ENCODE measurements around the gene ELOVL1.

Gene ELOVL1

DNA sequence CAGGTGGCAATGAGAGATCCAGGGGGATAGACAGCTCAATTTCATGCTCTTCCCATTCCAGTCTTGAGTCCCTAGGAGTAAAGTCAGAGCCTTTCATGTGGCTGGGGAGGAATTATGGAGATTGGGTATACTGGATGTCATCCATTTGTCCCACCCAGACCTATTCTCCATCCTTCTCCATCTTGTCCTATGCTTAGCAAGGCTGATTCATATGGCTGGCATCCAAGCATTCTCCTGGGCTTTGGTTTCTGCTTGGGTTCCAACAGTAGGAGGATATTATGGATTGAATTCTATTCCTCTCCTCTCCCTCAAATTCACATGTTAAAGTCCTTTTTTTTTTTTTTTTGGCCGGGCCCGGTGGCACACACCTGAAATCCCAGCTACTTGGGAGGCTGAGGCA lies 12.9 kb downstream of the ELOVL1 start:
- Histone ChIP-seq H3K27me3 (ENCODE audit: control insufficient read depth in 1 of 2, insufficient read depth in 1 of 2, low read length in 2 of 2) (no peaks in the 10 kb centered on the region), H3K4me2 (ENCODE audit: low read length, poor library complexity, severe bottlenecking) (no peak overlapping the region), H3K4me1 (ENCODE audit: control insufficient read depth, insufficient read depth, low read depth, low read length) (peaks cover 7% of the 10 kb centered on the region), H3K14ac (ENCODE audit: low read length in 2 of 2) (no peak overlapping the region), H4K8ac (ENCODE audit: low read length) (no peak overlapping the region), H3K4me3 (ENCODE audit: insufficient read depth in 1 of 2, low read depth in 1 of 2, low read length in 2 of 2) (no peak overlapping the region), H3K27ac (ENCODE audit: low read length, poor library complexity, severe bottlenecking) (no peak overlapping the region), H3K4ac (ENCODE audit: low read depth in 1 of 2, low read length in 2 of 2) (no peak overlapping the region), H3K9me3 (ENCODE audit: control insufficient read depth, low read length) (no peaks in the 10 kb centered on the region), H2AK5ac (ENCODE audit: low read length, severe bottlenecking) (no peak overlapping the region), H2BK12ac (ENCODE audit: low read length in 2 of 2) (no peak overlapping the region), H3K36me3 (ENCODE audit: control insufficient read depth in 1 of 2, insufficient read depth in 2 of 2, low read depth in 1 of 2, low read length in 2 of 2) (peaks cover 0 to 1% of the 10 kb centered on the region in 2 experiments), H3K18ac (ENCODE audit: low read depth in 1 of 2, low read length in 2 of 2) (no peak overlapping the region), H2BK15ac (ENCODE audit: low read depth, poor library complexity, severe bottlenecking) (no peak overlapping the region), H3K23ac (ENCODE audit: low read length in 2 of 2) (no peak overlapping the region), H3K9ac (ENCODE audit: low read length) (no peak overlapping the region), H4K91ac (ENCODE audit: low read length) (no peak overlapping the region), H2BK5ac (ENCODE audit: low read depth, low read length, poor library complexity, severe bottlenecking) (no peak overlapping the region), H2BK120ac (ENCODE audit: low read depth, low read length) (no peak overlapping the region), H3K79me1 (replicated peaks; ENCODE audit: low read length, poor library complexity, severe bottlenecking) (no peaks in the 10 kb centered on the region), H2AFZ (ENCODE audit: low read depth, low read length) (no peak overlapping the region)
- DNase-seq, result no peak
- WGBS, result no CpG with 5 or more reads among the region's 2 CpGs

DNA sequence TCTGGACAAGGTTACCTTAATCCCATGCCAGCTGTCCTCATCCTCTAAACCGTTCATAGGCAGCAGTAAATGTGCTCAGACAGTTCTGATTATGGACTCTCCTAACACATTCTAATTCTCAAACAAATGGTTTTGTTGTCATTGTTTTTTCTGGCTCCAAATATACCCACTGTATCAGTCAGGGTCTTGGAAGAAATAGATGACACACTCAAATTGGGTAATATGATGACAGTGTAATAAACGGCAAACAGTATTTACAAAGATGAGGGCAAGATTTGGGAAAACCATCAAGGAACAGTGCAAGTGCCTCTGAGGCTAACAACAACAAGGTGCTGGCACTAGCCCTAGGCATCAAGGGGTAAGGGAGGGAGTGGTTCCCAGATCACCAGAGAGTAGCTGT lies 13.3 kb downstream of the ELOVL1 start:
- Histone ChIP-seq H4K91ac (ENCODE audit: low read length) (no peak overlapping the region), H2BK5ac (ENCODE audit: low read depth, low read length, poor library complexity, severe bottlenecking) (no peak overlapping the region), H2AK5ac (ENCODE audit: low read length, severe bottlenecking) (no peak overlapping the region), H2BK120ac (ENCODE audit: low read depth, low read length) (no peak overlapping the region), H2BK12ac (ENCODE audit: low read length in 2 of 2) (no peak overlapping the region), H2AFZ (ENCODE audit: low read depth, low read length) (no peak overlapping the region), H3K4ac (ENCODE audit: low read depth in 1 of 2, low read length in 2 of 2) (no peak overlapping the region), H4K8ac (ENCODE audit: low read length) (no peak overlapping the region), H2BK15ac (ENCODE audit: low read depth, poor library complexity, severe bottlenecking) (no peak overlapping the region), H3K36me3 (ENCODE audit: control insufficient read depth in 1 of 2, insufficient read depth in 2 of 2, low read depth in 1 of 2, low read length in 2 of 2) (no peaks in the 10 kb centered on the region), H3K27ac (ENCODE audit: low read length, poor library complexity, severe bottlenecking) (no peak overlapping the region), H3K9me3 (ENCODE audit: control insufficient read depth, low read length) (no peaks in the 10 kb centered on the region), H3K79me1 (replicated peaks; ENCODE audit: low read length, poor library complexity, severe bottlenecking) (no peaks in the 10 kb centered on the region), H3K27me3 (ENCODE audit: control insufficient read depth in 1 of 2, insufficient read depth in 1 of 2, low read length in 2 of 2) (no peaks in the 10 kb centered on the region), H3K18ac (ENCODE audit: low read depth in 1 of 2, low read length in 2 of 2) (no peak overlapping the region), H3K9ac (ENCODE audit: low read length) (no peak overlapping the region), H3K4me2 (ENCODE audit: low read length, poor library complexity, severe bottlenecking) (no peak overlapping the region), H3K4me1 (ENCODE audit: control insufficient read depth, insufficient read depth, low read depth, low read length) (peaks cover 9% of the 10 kb centered on the region), H3K23ac (ENCODE audit: low read length in 2 of 2) (no peak overlapping the region), H3K4me3 (ENCODE audit: insufficient read depth in 1 of 2, low read depth in 1 of 2, low read length in 2 of 2) (no peak overlapping the region), H3K14ac (ENCODE audit: low read length in 2 of 2) (no peak overlapping the region)
- DNase-seq, result no peak
- WGBS, result 100% methylated on average over 2 of the region's 2 CpGs

DNA sequence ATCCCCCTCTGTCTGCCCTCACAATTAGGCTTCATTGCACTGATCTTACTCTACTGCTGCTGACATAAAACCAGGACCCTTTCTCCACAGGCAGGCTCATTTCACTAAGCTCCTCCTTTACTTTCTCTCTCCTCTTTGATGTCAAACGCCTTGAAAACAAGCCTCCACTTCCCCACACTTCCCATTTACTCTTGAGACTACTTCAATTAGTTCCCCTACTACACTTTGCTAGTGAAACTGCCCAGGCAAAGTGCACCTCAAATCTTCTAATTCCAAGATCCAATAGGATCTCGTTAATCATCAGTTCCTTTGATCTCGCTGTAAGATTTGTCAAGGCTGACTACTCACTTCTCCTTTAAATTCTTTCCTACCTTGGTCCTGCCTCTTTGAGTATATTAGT lies 14.9 kb downstream of the ELOVL1 start:
- 70% methylated on average over 2 of the region's 3 CpGs for WGBS

GRCh38 chr1:43352351-43352705 lies 15.5 kb downstream of the ELOVL1 start:
- Histone ChIP-seq H4K8ac (ENCODE audit: low read length) (no peak overlapping the region), H3K4me2 (ENCODE audit: low read length, poor library complexity, severe bottlenecking) (no peak overlapping the region), H3K4me1 (ENCODE audit: control insufficient read depth, insufficient read depth, low read depth, low read length) (peaks cover 16% of the 10 kb centered on the region), H3K14ac (ENCODE audit: low read length in 2 of 2) (peak overlapping the region in 1 of 2 experiments; percentile 11), H3K27ac (ENCODE audit: low read length, poor library complexity, severe bottlenecking) (no peak overlapping the region), H3K36me3 (ENCODE audit: control insufficient read depth in 1 of 2, insufficient read depth in 2 of 2, low read depth in 1 of 2, low read length in 2 of 2) (no peaks in the 10 kb centered on the region), H2BK15ac (ENCODE audit: low read depth, poor library complexity, severe bottlenecking) (no peak overlapping the region), H2BK5ac (ENCODE audit: low read depth, low read length, poor library complexity, severe bottlenecking) (no peak overlapping the region), H2BK12ac (ENCODE audit: low read length in 2 of 2) (no peak overlapping the region), H3K18ac (ENCODE audit: low read depth in 1 of 2, low read length in 2 of 2) (no peak overlapping the region), H3K9me3 (ENCODE audit: control insufficient read depth, low read length) (no peaks in the 10 kb centered on the region), H3K4me3 (ENCODE audit: insufficient read depth in 1 of 2, low read depth in 1 of 2, low read length in 2 of 2) (no peak overlapping the region), H3K27me3 (ENCODE audit: control insufficient read depth in 1 of 2, insufficient read depth in 1 of 2, low read length in 2 of 2) (no peaks in the 10 kb centered on the region), H3K4ac (ENCODE audit: low read depth in 1 of 2, low read length in 2 of 2) (no peak overlapping the region), H2BK120ac (ENCODE audit: low read depth, low read length) (no peak overlapping the region), H3K23ac (ENCODE audit: low read length in 2 of 2) (peak overlapping the region in 1 of 2 experiments; percentile 41), H3K9ac (ENCODE audit: low read length) (no peak overlapping the region), H4K91ac (ENCODE audit: low read length) (peak overlapping the region; percentile 62), H2AFZ (ENCODE audit: low read depth, low read length) (no peak overlapping the region), H2AK5ac (ENCODE audit: low read length, severe bottlenecking) (no peak overlapping the region), H3K79me1 (replicated peaks; ENCODE audit: low read length, poor library complexity, severe bottlenecking) (no peaks in the 10 kb centered on the region)
- DNase-seq, result no peak
- WGBS, result 98% methylated on average over 2 of the region's 2 CpGs

More for the DNA sequence above, 14.9 kb downstream of the ELOVL1 start:
- Histone ChIP-seq H3K36me3 (ENCODE audit: control insufficient read depth in 1 of 2, insufficient read depth in 2 of 2, low read depth in 1 of 2, low read length in 2 of 2) (no peaks in the 10 kb centered on the region), H3K23ac (ENCODE audit: low read length in 2 of 2) (no peak overlapping the region), H4K91ac (ENCODE audit: low read length) (no peak overlapping the region), H4K8ac (ENCODE audit: low read length) (no peak overlapping the region), H3K4me1 (ENCODE audit: control insufficient read depth, insufficient read depth, low read depth, low read length) (peaks cover 16% of the 10 kb centered on the region), H3K18ac (ENCODE audit: low read depth in 1 of 2, low read length in 2 of 2) (no peak overlapping the region), H3K27ac (ENCODE audit: low read length, poor library complexity, severe bottlenecking) (no peak overlapping the region), H3K9me3 (ENCODE audit: control insufficient read depth, low read length) (no peaks in the 10 kb centered on the region), H2BK120ac (ENCODE audit: low read depth, low read length) (no peak overlapping the region), H3K4me3 (ENCODE audit: insufficient read depth in 1 of 2, low read depth in 1 of 2, low read length in 2 of 2) (no peak overlapping the region), H2AFZ (ENCODE audit: low read depth, low read length) (no peak overlapping the region), H2BK12ac (ENCODE audit: low read length in 2 of 2) (no peak overlapping the region), H2BK15ac (ENCODE audit: low read depth, poor library complexity, severe bottlenecking) (no peak overlapping the region), H3K27me3 (ENCODE audit: control insufficient read depth in 1 of 2, insufficient read depth in 1 of 2, low read length in 2 of 2) (no peaks in the 10 kb centered on the region), H3K14ac (ENCODE audit: low read length in 2 of 2) (no peak overlapping the region), H2AK5ac (ENCODE audit: low read length, severe bottlenecking) (no peak overlapping the region), H3K4ac (ENCODE audit: low read depth in 1 of 2, low read length in 2 of 2) (no peak overlapping the region), H3K4me2 (ENCODE audit: low read length, poor library complexity, severe bottlenecking) (no peak overlapping the region), H3K79me1 (replicated peaks; ENCODE audit: low read length, poor library complexity, severe bottlenecking) (no peaks in the 10 kb centered on the region), H2BK5ac (ENCODE audit: low read depth, low read length, poor library complexity, severe bottlenecking) (no peak overlapping the region), H3K9ac (ENCODE audit: low read length) (no peak overlapping the region)
- no peak for DNase-seq

All from mesenchymal stem cell (in vitro differentiated cells and primary cell).